ENCODE results near the gene C4orf50.

Gene C4orf50

GRCh38 chr4:6044276-6044675 lies 26.0 kb upstream of the C4orf50 start:
- no peak for DNase-seq (ENCODE audit: low read depth in 2 of 2, low spot score in 1 of 2)

- DNase-seq (ENCODE audit: low read depth in 2 of 2, low spot score in 1 of 2) = no peak
Measured at GRCh38 chr4:6043843-6044242, 25.6 kb upstream of the C4orf50 start.

- DNase-seq (ENCODE audit: low read depth in 2 of 2, low spot score in 1 of 2) = no peak
Measured at GRCh38 chr4:6043188-6043587, 25.0 kb upstream of the C4orf50 start.

GRCh38 chr4:6042293-6043063 lies 24.2 kb upstream of the C4orf50 start:
- no peak for DNase-seq (ENCODE audit: low read depth in 2 of 2, low spot score in 1 of 2)

GRCh38 chr4:6041800-6042199 lies 23.6 kb upstream of the C4orf50 start:
- DNase-seq (ENCODE audit: low read depth in 2 of 2, low spot score in 1 of 2) = no peak

- no peak for DNase-seq (ENCODE audit: low read depth in 2 of 2, low spot score in 1 of 2)
Measured at GRCh38 chr4:6038711-6039110, 20.5 kb upstream of the C4orf50 start.

- no peak for DNase-seq (ENCODE audit: low read depth in 2 of 2, low spot score in 1 of 2)
Measured at GRCh38 chr4:6035786-6036185, 17.6 kb upstream of the C4orf50 start.

- no peak for DNase-seq (ENCODE audit: low read depth in 2 of 2, low spot score in 1 of 2)
Measured at GRCh38 chr4:6033381-6033780, 15.2 kb upstream of the C4orf50 start.

- DNase-seq (ENCODE audit: low read depth in 2 of 2, low spot score in 1 of 2) = no peak
Measured at GRCh38 chr4:6032249-6033244, 14.3 kb upstream of the C4orf50 start.

GRCh38 chr4:6031846-6032245 lies 13.6 kb upstream of the C4orf50 start:
- DNase-seq (ENCODE audit: low read depth in 2 of 2, low spot score in 1 of 2) = no peak

- DNase-seq (ENCODE audit: low read depth in 2 of 2, low spot score in 1 of 2) = no peak
Measured at GRCh38 chr4:6030679-6031078, 12.4 kb upstream of the C4orf50 start.

GRCh38 chr4:6029254-6029653 lies 11.0 kb upstream of the C4orf50 start:
- DNase-seq (ENCODE audit: low read depth in 2 of 2, low spot score in 1 of 2) = no peak

GRCh38 chr4:6028168-6028567 lies 9.9 kb upstream of the C4orf50 start:
- no peak for DNase-seq (ENCODE audit: low read depth in 2 of 2, low spot score in 1 of 2)

- no peak for DNase-seq (ENCODE audit: low read depth in 2 of 2, low spot score in 1 of 2)
Measured at GRCh38 chr4:6027392-6027791, 9.2 kb upstream of the C4orf50 start.

GRCh38 chr4:6024313-6024960 lies 6.2 kb upstream of the C4orf50 start:
- DNase-seq (ENCODE audit: low read depth in 2 of 2, low spot score in 1 of 2) = no peak

GRCh38 chr4:6023731-6024130 lies 5.5 kb upstream of the C4orf50 start:
- no peak for DNase-seq (ENCODE audit: low read depth in 2 of 2, low spot score in 1 of 2)

GRCh38 chr4:6022607-6023288 lies 4.5 kb upstream of the C4orf50 start:
- DNase-seq (ENCODE audit: low read depth in 2 of 2, low spot score in 1 of 2) = no peak

- DNase-seq (ENCODE audit: low read depth in 2 of 2, low spot score in 1 of 2) = no peak
Measured at GRCh38 chr4:6021831-6022606, 3.8 kb upstream of the C4orf50 start.

GRCh38 chr4:6020613-6021012 lies 2.4 kb upstream of the C4orf50 start:
- no peak for DNase-seq (ENCODE audit: low read depth in 2 of 2, low spot score in 1 of 2)
